RWPE2 (cell line): ENCODE measurements around the gene PTPRD.

ENCODE experiments used
- ATAC-seq: fragments of 200-7000 bp; cut with Tn5 transposase; 3 replicates; pipeline ENCODE4 v1.9.1; 2021; ENCODE audit warnings: low read depth
- DNase-seq: peaks from one replicate; pipeline ENCODE4 v3.0.0-alpha.2; 2020; ENCODE audit warnings: low spot score
- H3K27ac ChIP-seq: fragments of 450-650 bp; 2 replicates; pipeline ENCODE4 v1.5.1; 2017; ENCODE audit warnings: mild to moderate bottlenecking; ENCODE audit not compliant: poor library complexity, severe bottlenecking
- H3K27me3 ChIP-seq: fragments of 250-450 bp; sonication (Bioruptor Pico); 2 replicates; pipeline ENCODE4 v1.5.1; 2021; ENCODE audit warnings: mild to moderate bottlenecking, moderate library complexity; ENCODE audit not compliant: insufficient read depth, poor library complexity, severe bottlenecking
- H3K36me3 ChIP-seq: fragments of 250-450 bp; sonication (Bioruptor Pico); 2 replicates; pipeline ENCODE4 v1.5.1; 2020; ENCODE audit warnings: low read depth, mild to moderate bottlenecking, moderate library complexity
- H3K4me1 ChIP-seq: fragments of 250-450 bp; sonication (Bioruptor Pico); 2 replicates; pipeline ENCODE4 v1.5.1; 2021; ENCODE audit warnings: mild to moderate bottlenecking, moderate library complexity; ENCODE audit not compliant: insufficient read depth, poor library complexity, severe bottlenecking
- H3K4me3 ChIP-seq: fragments of 250-450 bp; sonication (Bioruptor Pico); 2 replicates; pipeline ENCODE4 v1.5.1; 2021; ENCODE audit warnings: mild to moderate bottlenecking, moderate library complexity; ENCODE audit not compliant: severe bottlenecking
- H3K9me3 ChIP-seq: fragments of 250-450 bp; sonication (Bioruptor Pico); 2 replicates; pipeline ENCODE4 v1.5.1; 2021; ENCODE audit warnings: mild to moderate bottlenecking, moderate library complexity; ENCODE audit not compliant: severe bottlenecking
- CTCF ChIP-seq: fragments of 450-650 bp; IDR thresholded peaks from one replicate; pipeline ENCODE4 v1.5.1; 2017; ENCODE audit warnings: mild to moderate bottlenecking, moderate library complexity; ENCODE audit not compliant: poor library complexity, severe bottlenecking

PTPRD gene

GRCh38 chr9:8718121-8718725 lies 1894.6 kb downstream of the PTPRD start:
- H3K36me3 ChIP-seq: no peaks in the 10 kb centered on the region
- TF ChIP-seq CTCF: no peak
- ATAC-seq: no peak

GRCh38 chr9:8717146-8717545 lies 1895.7 kb downstream of the PTPRD start:
- no peak for TF ChIP-seq CTCF
- Histone ChIP-seq H3K36me3 (no peaks in the 10 kb centered on the region), H3K27me3 (no peaks in the 10 kb centered on the region), H3K9me3 (no peaks in the 10 kb centered on the region), H3K4me1 (no peaks in the 10 kb centered on the region), H3K4me3 (no peak overlapping the region), H3K27ac (no peak overlapping the region)
- no peak for DNase-seq
- no peak for ATAC-seq

More at GRCh38 chr9:8718121-8718725, 1894.6 kb downstream of the PTPRD start:
- H3K4me1 ChIP-seq: no peaks in the 10 kb centered on the region
- no peak for DNase-seq
- H3K27me3 ChIP-seq: no peaks in the 10 kb centered on the region
- H3K27ac ChIP-seq: no peak overlapping the region
- H3K4me3 ChIP-seq: no peak overlapping the region
- H3K9me3 ChIP-seq: no peaks in the 10 kb centered on the region

GRCh38 chr9:8715788-8716187 lies 1897.0 kb downstream of the PTPRD start:
- H3K36me3 ChIP-seq: no peaks in the 10 kb centered on the region
- no peaks in the 10 kb centered on the region for H3K27me3 ChIP-seq
- DNase-seq (no peak), ATAC-seq (no peak)
- H3K9me3 ChIP-seq: no peaks in the 10 kb centered on the region
- H3K27ac ChIP-seq: no peak overlapping the region
- no peak for TF ChIP-seq CTCF
- no peak overlapping the region for H3K4me3 ChIP-seq
- H3K4me1 ChIP-seq: no peaks in the 10 kb centered on the region

- no peak overlapping the region for H3K4me3 ChIP-seq
- TF ChIP-seq CTCF: no peak
- DNase-seq (no peak), ATAC-seq (no peak)
- no peaks in the 10 kb centered on the region for H3K9me3 ChIP-seq
- no peaks in the 10 kb centered on the region for H3K36me3 ChIP-seq
- no peak overlapping the region for H3K27ac ChIP-seq
- no peaks in the 10 kb centered on the region for H3K4me1 ChIP-seq
- H3K27me3 ChIP-seq: no peaks in the 10 kb centered on the region
These were observed 1899.0 kb downstream of the PTPRD start for GRCh38 chr9:8713811-8714165.

GRCh38 chr9:8713149-8713810 lies 1899.5 kb downstream of the PTPRD start:
- DNase-seq: peak; percentile 34
- H3K27ac ChIP-seq: no peak overlapping the region
- ATAC-seq: no peak
- H3K4me1 ChIP-seq: no peaks in the 10 kb centered on the region
- no peak overlapping the region for H3K4me3 ChIP-seq
- no peaks in the 10 kb centered on the region for H3K27me3 ChIP-seq
- H3K36me3 ChIP-seq: no peaks in the 10 kb centered on the region
- no peak for TF ChIP-seq CTCF
- no peaks in the 10 kb centered on the region for H3K9me3 ChIP-seq
